HG02678 (cell line): ENCODE measurements around the gene LDHD.
"Not testable (repeated sequence)": the region's sequence is repeated elsewhere in the genome, so short reads cannot be mapped to it uniquely, and the experiment has no call there.

ENCODE experiments used
- ATAC-seq: cut with Tn5 transposase; IDR thresholded peaks from one replicate; pipeline ENCODE4 v1.9.1; 2021; ENCODE audit warnings: mild to moderate bottlenecking, moderate library complexity; ENCODE audit not compliant: unreplicated experiment

Gene LDHD

DNA sequence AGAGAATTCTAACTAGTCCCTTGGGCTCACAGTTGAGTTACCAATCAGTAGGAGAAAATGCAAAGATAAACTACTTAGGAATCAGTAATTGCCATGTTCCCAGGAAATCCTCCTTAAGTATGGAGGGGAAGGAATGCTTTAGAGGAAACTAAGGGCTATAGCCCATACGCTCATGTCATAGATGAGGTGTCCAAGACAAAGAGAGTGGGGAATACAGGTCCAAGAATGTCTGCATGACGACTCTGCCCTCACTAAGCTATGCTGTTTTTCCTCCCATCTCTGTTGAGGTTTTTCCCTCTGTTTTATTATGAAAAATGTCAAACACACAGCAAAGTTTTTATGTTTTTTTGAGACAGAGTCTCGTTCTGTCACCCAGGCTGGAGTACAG, 16.0 kb downstream of the LDHD start:
- ATAC-seq: no peak

DNA sequence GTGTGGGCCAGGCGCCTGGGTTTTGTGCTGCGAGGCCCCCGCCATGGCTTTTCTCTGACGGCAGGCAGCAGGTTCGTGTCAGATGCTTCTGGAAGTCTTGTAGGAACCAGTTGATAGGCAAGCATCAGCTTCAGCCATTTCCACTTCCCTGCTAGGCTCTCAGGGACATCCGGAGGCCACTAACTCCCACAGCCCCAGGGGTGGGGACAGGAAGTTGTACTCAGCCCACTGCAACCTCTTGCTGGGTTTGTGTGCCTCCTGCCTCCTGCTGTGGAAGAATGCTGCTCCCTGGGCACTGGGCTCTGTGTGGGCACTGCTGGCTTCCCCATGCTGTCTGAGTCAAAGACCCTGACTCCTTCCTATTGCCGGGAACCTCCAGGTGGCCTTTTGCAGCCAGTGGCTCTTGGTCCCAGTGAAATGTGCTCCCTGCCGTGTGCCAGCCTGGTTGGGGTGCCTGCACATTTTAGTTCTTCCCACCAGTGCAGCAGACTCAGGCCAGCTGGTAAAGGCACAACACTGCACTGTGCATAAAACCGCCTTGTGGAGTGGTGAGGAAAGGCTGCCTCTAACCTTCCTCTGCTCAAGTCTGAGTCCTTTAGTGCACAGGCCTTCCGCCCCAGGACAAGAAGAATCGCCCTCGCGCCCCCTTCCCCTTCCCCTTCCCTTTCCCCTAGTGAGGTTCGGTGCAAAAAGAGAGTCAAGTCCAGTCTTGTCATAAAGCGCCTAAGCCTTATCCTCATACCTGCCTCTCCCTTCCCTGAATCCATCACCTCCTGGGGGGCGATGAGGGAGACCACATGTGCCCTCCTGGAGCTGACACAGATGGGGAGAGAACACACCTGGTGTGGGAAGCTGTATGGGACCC, 16.6 kb downstream of the LDHD start:
- peak; percentile 76 for ATAC-seq

GRCh38 chr16:75099075-75099667, 17.4 kb downstream of the LDHD start:
- ATAC-seq: no peak

GRCh38 chr16:75097941-75098901, 18.4 kb downstream of the LDHD start:
- ATAC-seq: no peak

- ATAC-seq: no peak
Observed at GRCh38 chr16:75097191-75097761, 19.3 kb downstream of the LDHD start.

GRCh38 chr16:75096656-75097055, 19.9 kb downstream of the LDHD start:
- ATAC-seq: no peak

- ATAC-seq: no peak
Observed at GRCh38 chr16:75095204-75095621, 21.4 kb downstream of the LDHD start.

DNA sequence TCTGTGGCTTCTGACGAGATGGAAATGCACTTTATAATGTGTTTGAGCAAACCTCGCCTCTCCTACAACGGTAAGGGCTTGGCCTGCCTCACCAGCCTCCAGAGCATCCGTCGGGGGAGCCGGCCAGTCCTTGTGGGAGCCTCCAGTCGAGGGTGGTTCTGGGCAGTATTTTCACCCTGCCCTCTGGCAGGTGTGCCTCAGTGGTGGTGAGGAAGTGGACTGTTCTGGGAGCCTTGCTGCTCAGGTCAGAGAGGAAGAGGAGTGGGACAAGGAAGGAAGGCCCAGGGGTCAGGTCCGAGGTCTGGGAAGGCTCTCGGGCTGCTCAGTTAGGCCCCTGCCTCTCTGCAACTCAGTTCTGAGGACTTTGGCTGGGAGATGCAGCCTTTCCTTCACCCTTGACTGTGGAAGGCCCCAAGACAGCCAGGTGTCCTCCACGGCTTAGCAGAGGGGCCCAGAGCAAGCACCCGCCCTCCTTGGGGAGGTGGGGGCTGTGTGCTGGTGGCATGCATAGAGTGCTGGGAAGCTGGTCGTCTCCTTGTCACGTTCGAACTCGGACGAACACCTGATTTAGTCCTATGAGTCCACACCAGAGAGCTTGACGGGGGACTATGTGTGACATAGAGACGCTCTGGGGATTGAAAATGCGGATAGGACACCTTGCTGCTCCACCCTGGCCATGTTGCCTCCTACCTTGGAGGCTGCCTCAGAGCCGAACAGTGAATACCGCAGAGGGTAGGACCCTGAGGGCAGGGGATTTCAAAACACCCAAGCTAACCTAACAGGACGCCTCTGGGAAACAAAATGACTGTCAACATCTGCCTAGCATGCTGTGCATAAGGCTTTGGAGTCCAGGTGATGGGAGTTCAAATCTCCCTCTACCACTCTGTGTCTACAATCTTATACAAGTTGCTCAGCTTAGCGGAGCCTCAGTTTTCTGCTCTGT, 22.7 kb downstream of the LDHD start:
- ATAC-seq: no peak

GRCh38 chr16:75092777-75093176, 23.8 kb downstream of the LDHD start:
- ATAC-seq: no peak

DNA sequence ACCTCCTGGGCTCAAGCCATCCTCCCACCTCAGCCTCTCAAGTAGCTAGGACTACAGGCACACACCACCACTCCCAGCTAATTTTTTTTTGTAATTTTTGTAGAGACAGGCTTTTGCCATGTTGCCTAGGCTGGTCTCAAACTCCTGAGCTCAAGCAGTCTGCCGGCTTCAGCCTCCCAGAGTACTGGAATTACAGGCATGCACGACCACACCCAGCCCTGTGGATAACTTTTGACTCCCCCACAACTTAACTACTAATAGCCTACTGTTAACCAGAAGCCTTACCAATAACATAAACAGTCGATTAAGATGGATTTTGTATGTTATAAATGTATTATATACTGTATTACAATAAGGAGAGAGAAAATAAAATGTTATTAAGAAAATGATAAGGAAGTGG, 25.0 kb downstream of the LDHD start:
- ATAC-seq: not testable (repeated sequence)

DNA sequence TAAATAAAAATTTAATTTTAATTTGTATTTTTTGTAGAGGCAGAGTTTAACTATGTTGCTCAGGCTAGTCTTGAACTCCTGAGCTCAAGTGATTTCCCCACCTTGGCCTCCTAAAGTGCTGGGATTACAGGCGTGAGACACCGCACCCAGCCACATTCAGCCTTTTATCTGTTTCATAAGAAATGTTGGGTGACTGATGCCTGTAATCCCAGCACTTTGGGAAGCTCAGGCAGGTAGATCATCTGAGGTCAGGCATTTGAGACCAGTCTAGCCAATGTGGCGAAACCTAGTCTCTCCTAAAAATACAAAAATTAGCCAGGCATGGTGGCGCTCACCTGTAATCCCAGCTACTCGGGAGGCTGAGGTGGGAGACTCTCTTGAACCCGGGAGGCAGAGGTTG, 25.7 kb downstream of the LDHD start:
- not testable (repeated sequence) for ATAC-seq

GRCh38 chr16:75089486-75090202, 26.9 kb downstream of the LDHD start:
- no peak for ATAC-seq

DNA sequence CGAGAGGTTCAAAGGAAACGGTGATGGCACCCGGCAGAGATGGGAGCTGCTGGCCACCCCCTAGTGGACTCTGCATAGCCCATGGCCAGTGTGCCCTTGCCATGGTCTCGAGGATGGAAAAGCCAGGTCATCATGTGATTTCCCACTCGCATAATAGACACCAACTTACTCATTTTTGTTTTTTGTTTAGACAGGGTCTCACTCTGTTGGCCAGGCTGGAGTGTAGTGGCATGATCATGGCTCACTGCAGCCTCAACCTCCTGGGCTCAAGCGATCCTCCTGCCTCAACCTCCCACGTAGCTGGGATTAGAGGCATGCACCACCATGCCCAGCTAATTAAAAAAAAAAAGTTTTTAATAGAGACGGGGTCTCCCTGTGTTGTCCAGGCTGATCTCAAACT, 27.6 kb downstream of the LDHD start:
- ATAC-seq: no peak

DNA sequence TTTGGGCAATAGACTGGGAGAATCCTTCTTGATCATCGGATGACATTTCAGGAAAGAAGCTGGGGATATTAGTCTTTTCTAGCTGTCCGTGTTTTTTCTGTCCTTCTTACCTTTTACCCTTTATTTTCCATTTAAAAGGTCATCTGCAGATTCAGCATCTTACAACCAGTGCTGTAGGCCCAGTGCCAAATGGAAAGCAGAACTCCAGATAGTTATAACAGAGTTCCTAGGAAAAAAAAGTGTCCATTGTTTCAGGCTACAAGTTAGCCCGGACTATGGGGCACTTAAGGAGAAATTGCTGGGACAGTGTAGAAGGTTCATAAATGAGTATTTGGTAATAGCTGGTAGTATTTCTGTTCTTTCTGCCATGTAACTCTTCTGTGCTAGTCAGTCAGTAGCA, 28.4 kb downstream of the LDHD start:
- no peak for ATAC-seq

GRCh38 chr16:75087375-75087979, 29.1 kb downstream of the LDHD start:
- ATAC-seq: no peak

DNA sequence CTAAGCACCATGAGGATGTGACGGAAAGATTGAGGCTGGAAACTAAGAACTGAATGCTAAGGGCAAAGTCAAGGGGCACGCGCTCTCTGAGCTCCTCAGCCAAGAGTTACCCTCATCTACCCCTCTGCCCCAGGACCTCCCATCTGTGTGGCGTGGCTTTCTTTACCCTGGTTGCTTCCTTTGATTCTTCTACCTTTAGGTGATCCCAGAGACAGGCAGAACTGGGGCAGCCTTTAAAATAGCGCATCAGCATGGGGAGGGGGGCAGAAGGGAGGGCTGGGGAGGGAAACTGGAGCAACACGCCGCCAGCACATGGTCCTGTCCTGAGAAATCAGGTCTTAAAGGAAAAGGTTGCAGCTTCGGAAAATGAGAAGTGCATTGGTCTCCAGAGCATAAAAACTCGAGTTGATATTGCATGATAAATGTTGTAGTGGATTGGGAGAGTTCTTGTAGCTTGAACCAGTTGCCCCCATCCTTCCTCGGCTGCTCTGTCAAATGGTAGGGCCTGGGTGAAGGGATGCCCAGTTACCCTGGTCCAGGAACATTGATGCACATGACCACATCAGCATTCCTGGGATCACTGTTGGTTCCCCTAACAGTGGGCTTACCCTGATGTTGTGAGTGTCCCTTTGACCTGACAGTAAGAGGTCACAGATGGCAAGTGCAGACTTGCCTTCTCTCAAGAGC, 29.7 kb downstream of the LDHD start:
- ATAC-seq: no peak

GRCh38 chr16:75086281-75086680, 30.3 kb downstream of the LDHD start:
- no peak for ATAC-seq

DNA sequence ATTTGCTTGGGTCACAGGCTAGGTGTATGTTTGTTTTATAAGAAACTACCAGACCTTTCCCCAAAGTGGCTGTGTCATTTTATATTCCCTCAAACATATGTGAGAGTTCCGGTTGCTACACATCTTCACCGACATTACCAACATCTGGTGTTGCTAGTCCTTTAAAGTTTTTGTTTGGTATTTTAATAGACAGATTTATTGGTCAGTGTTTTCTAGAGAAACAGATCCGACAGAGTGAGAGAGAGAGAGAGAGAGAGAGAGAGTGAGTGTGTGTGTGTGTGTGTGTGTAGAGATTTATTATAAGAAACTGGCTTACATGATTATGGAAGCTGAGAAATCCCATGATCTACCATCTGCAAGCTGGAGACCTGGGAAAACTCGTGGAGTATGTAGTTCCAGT, 31.0 kb downstream of the LDHD start:
- no peak for ATAC-seq
